Fibroblast of lung (primary cell): ENCODE measurements around the gene BMPR1A.

ENCODE experiments used
- CTCF ChIP-seq, 2 donors: IDR thresholded peaks in 1 of 2; conservative IDR thresholded peaks in 1 of 2; 1 replicate in 1 of 2; 2 replicates in 1 of 2; pipeline ENCODE4 v1.5.1; 2011 to 2012; ENCODE audit warnings: low read length in 2 of 2, control low read depth in 1 of 2, inconsistent platforms in 1 of 2, low read depth in 1 of 2, mild to moderate bottlenecking in 1 of 2
- EZH2 ChIP-seq: IDR thresholded peaks from 2 replicates; pipeline ENCODE4 v1.5.1; 2012; ENCODE audit warnings: low read length, control low read depth, mild to moderate bottlenecking; ENCODE audit errors: missing control alignments

DNA sequence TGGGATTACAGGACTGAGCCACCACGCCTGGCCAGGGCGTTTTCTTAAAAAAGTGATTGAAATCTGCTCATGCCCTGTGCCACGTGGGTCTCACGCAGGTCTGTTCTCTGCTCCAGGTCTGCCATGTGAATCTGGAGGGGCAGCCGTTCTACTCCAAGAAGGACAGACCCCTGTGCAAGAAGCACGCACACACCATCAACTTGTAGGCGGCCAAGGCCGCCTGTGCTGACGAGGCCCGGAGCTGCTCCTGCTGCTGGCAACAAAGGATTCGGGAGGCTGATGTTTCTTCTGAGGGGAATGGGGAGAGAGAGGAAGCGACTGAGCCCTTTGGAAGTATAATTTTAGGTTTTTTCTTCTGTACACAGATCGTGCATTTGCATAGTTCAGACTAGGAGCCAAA is 23.6 kb upstream of the BMPR1A start:
- TF ChIP-seq CTCF (conservative IDR thresholded peaks at IDR 0.05 in 1 of 2, IDR thresholded peaks at IDR 0.05 in 1 of 2; ENCODE audit: low read depth in 1 of 2, low read length in 2 of 2) (no peak), EZH2 (no peak)
